Liver (tissue), 9 donors: ENCODE data around the gene SLX9. TPM values are rescaled to one million over a fixed set of nuclear protein-coding genes. Genes with fewer than 3 reads are reported as not detected.

Source experiments
- DNase-seq: peaks from one replicate; pipeline ENCODE4 v3.0.0-alpha.2; 2017; ENCODE audit warnings: low spot score
- H3K27ac ChIP-seq, 2 donors: one replicate each; pipeline ENCODE4 v1.7.0; 2013; ENCODE audit warnings: inconsistent platforms in 2 of 2, low read length in 2 of 2, control low read depth in 1 of 2, low read depth in 1 of 2, mild to moderate bottlenecking in 1 of 2
- H3K27me3 ChIP-seq, 4 donors: one replicate each; pipeline versions ENCODE4 v1.6.1 to v1.7.0; 2013; ENCODE audit warnings: low read length in 3 of 4, inconsistent platforms in 1 of 4, mild to moderate bottlenecking in 1 of 4, moderate library complexity in 1 of 4; ENCODE audit not compliant: control insufficient read depth in 4 of 4, insufficient read depth in 4 of 4
- H3K36me3 ChIP-seq, 4 donors: one replicate each; pipeline versions ENCODE4 v1.6.1 to v1.7.0; 2013; ENCODE audit warnings: low read length in 3 of 4, mild to moderate bottlenecking in 3 of 4, low read depth in 1 of 4, moderate library complexity in 1 of 4; ENCODE audit not compliant: control insufficient read depth in 4 of 4, insufficient read depth in 3 of 4
- H3K4me1 ChIP-seq, 4 donors: one replicate each; pipeline versions ENCODE4 v1.6.1 to v1.7.0; 2013; ENCODE audit warnings: low read length in 3 of 4, mild to moderate bottlenecking in 3 of 4, moderate library complexity in 1 of 4; ENCODE audit not compliant: control insufficient read depth in 4 of 4, insufficient read depth in 4 of 4
- H3K4me3 ChIP-seq, 3 donors: one replicate each; pipeline versions ENCODE4 v1.6.1 to v1.7.0; 2013; ENCODE audit warnings: low read length in 3 of 3, control low read depth in 1 of 3, low read depth in 1 of 3, mild to moderate bottlenecking in 1 of 3
- H3K9ac ChIP-seq, 2 donors: one replicate each; pipeline ENCODE4 v1.7.0; 2013; ENCODE audit warnings: low read length in 2 of 2, mild to moderate bottlenecking in 2 of 2, moderate library complexity in 2 of 2, control low read depth in 1 of 2, low read depth in 1 of 2
- H3K9me3 ChIP-seq, 4 donors: one replicate each; pipeline versions ENCODE4 v1.6.1 to v1.7.0; 2013; ENCODE audit warnings: low read length in 3 of 4; ENCODE audit not compliant: control insufficient read depth in 4 of 4
- ATF3 ChIP-seq: IDR thresholded peaks from 2 replicates; pipeline ENCODE4 v1.6.1; 2016; ENCODE audit warnings: antibody characterized with exemption
- CTCF ChIP-seq: fragments of 150-350 bp; IDR thresholded peaks from 2 replicates; pipeline ENCODE4 v1.5.1; 2017; ENCODE audit warnings: improper control_type of control experiment, low read depth, low read length; ENCODE audit not compliant: missing input control
- FOXA2 ChIP-seq: IDR thresholded peaks from 2 replicates; pipeline ENCODE4 v1.6.1; 2016; ENCODE audit warnings: antibody characterized with exemption
- HNF4A ChIP-seq, 2 donors: conservative IDR thresholded peaks; 2 replicates each; pipeline ENCODE4 v1.6.1; 2016; ENCODE audit warnings: antibody characterized with exemption in 2 of 2, mild to moderate bottlenecking in 2 of 2
- MAX ChIP-seq: IDR thresholded peaks from 2 replicates; pipeline ENCODE4 v1.6.1; 2016; ENCODE audit warnings: antibody characterized with exemption
- RAD21 ChIP-seq, 2 donors: IDR thresholded peaks; 2 replicates each; pipeline ENCODE4 v1.6.1; 2016; ENCODE audit warnings: antibody characterized with exemption in 2 of 2, mild to moderate bottlenecking in 2 of 2
- RXRA ChIP-seq, 2 donors: IDR thresholded peaks; 2 replicates each; pipeline ENCODE4 v1.6.1; 2017 to 2018; ENCODE audit warnings: antibody characterized with exemption in 2 of 2, mild to moderate bottlenecking in 1 of 2
- SP1 ChIP-seq: IDR thresholded peaks from 2 replicates; pipeline ENCODE4 v1.6.1; 2018; ENCODE audit warnings: antibody characterized with exemption, mild to moderate bottlenecking
- TAF1 ChIP-seq: conservative IDR thresholded peaks from 2 replicates; pipeline ENCODE4 v1.6.1; 2016; ENCODE audit warnings: antibody characterized with exemption, mild to moderate bottlenecking
- YY1 ChIP-seq: IDR thresholded peaks from 2 replicates; pipeline ENCODE4 v1.6.1; 2016; ENCODE audit warnings: antibody characterized with exemption, mild to moderate bottlenecking
- ZBTB33 ChIP-seq: IDR thresholded peaks from 2 replicates; pipeline ENCODE4 v1.6.1; 2016; ENCODE audit warnings: antibody characterized with exemption
- WGBS: extraction: QIAGEN DNeasy Blood & Tissue Kit; methylation state at CpG from one replicate; pipeline ENCODE4 v1.1.7; 2013; 5-methylcytosine and 5-hydroxymethylcytosine counted together
- polyA plus RNA-seq, 2 donors: library from polyadenylated mRNA; stranded (reverse) in 1 of 2; unstranded in 1 of 2; fragments of 200-250 nt in 1 of 2; fragments of >200 nt in 1 of 2; fragmentation: Nextera tagmentation in 1 of 2; extraction: Ambion mirVana in 1 of 2; gene quantifications; one replicate each; pipeline versions ENCODE4 v1.2.1 to v1.2.3, GENCODE V29; 2013 to 2015
- total RNA-seq, 2 donors: library from RNA; depleted of rRNA; stranded (reverse); fragments of >200 nt; gene quantifications; one replicate each; pipeline ENCODE4 v1.2.3, GENCODE V29; 2014
- donor health status: healthy.
- donor health status: healthy.
- donor health status: healthy.
- donor health status: healthy.
- donor health status: healthy.

Gene SLX9
- total and polyA plus RNA-seq, 4 donors: 7.5 to 20.3 (median 12.2) TPM

GRCh38 chr21:44917446-44918106 lies 22.3 kb upstream of the SLX9 start:
- no peaks in the 10 kb centered on the region for H3K27me3 ChIP-seq
- TF ChIP-seq YY1 (no peak), ZBTB33 (no peak), MAX (no peak), RXRA (IDR thresholded peaks at IDR 0.05) (no peak), SP1 (no peak), HNF4A (conservative IDR thresholded peaks at IDR 0.05) (no peak), TAF1 (no peak), CTCF (no peak)
- no peak for DNase-seq
- H3K27ac ChIP-seq: no peak overlapping the region
- no peak overlapping the region for H3K4me3 ChIP-seq
- WGBS: 75% methylated on average over 15 of the region's 15 CpGs
- H3K36me3 ChIP-seq: no peaks in the 10 kb centered on the region
- no peaks in the 10 kb centered on the region for H3K9me3 ChIP-seq
- H3K9ac ChIP-seq: no peak overlapping the region
- H3K4me1 ChIP-seq: peaks cover 16 to 37% (median 32%) of the 10 kb centered on the region in 4 donors

GRCh38 chr21:44918107-44918470 lies 21.7 kb upstream of the SLX9 start:
- Histone ChIP-seq H3K36me3 (no peaks in the 10 kb centered on the region), H3K4me3 (no peak overlapping the region), H3K9me3 (no peaks in the 10 kb centered on the region), H3K4me1 (peaks cover 14 to 33% (median 30%) of the 10 kb centered on the region in 4 donors), H3K9ac (no peak overlapping the region), H3K27me3 (no peaks in the 10 kb centered on the region), H3K27ac (no peak overlapping the region)
- 39% methylated on average over 12 of the region's 12 CpGs for WGBS
- TF ChIP-seq RAD21 (IDR thresholded peaks at IDR 0.05) (peak in 1 of 2 donors; percentile 19), FOXA2 (no peak), CTCF (no peak), ATF3 (no peak), SP1 (no peak), TAF1 (no peak), RXRA (IDR thresholded peaks at IDR 0.05) (peak; percentile 78 to 80), HNF4A (conservative IDR thresholded peaks at IDR 0.05) (peak in 1 of 2 donors; percentile 31)
- DNase-seq: no peak
